Neural progenitor cell (in vitro differentiated cells): ENCODE data around the gene MICAL2. TPM values are rescaled to one million over a fixed set of nuclear protein-coding genes. Genes with fewer than 3 reads are reported as not detected.

ENCODE experiments used
- DNase-seq: peaks from one replicate; pipeline ENCODE4 v3.0.0-alpha.2; 2016; ENCODE audit warnings: low spot score
- H2AFZ ChIP-seq: fragments of 200-600 bp; sonication (generic); replicated peaks from 2 replicates; pipeline ENCODE4 v1.6.1; 2016; ENCODE audit warnings: antibody characterized with exemption
- H3F3A ChIP-seq: fragments of 200-600 bp; sonication (generic); 2 replicates; pipeline ENCODE4 v1.6.1; 2016; ENCODE audit warnings: antibody characterized with exemption, low read depth
- H3K27ac ChIP-seq: fragments of 200-600 bp; sonication (generic); 2 replicates; pipeline ENCODE4 v1.5.1; 2016; ENCODE audit warnings: mild to moderate bottlenecking
- H3K27me3 ChIP-seq: fragments of 200-600 bp; sonication (generic); 2 replicates; pipeline ENCODE4 v1.6.1; 2016; ENCODE audit warnings: mild to moderate bottlenecking, moderate library complexity
- H3K36me3 ChIP-seq: fragments of 200-600 bp; sonication (generic); 2 replicates; pipeline ENCODE4 v1.5.1; 2016
- H3K4me1 ChIP-seq: fragments of 200-600 bp; sonication (generic); 2 replicates; pipeline ENCODE4 v1.6.1; 2016; ENCODE audit warnings: mixed run types
- H3K4me2 ChIP-seq: fragments of 200-600 bp; sonication (generic); 2 replicates; pipeline ENCODE4 v1.6.1; 2016
- H3K4me3 ChIP-seq: fragments of 200-600 bp; sonication (generic); 2 replicates; pipeline ENCODE4 v1.5.1; 2016
- H3K79me2 ChIP-seq: fragments of 200-600 bp; sonication (generic); 2 replicates; pipeline ENCODE4 v1.6.1; 2016; ENCODE audit warnings: low read depth
- H3K9ac ChIP-seq: fragments of 200-600 bp; sonication (generic); 2 replicates; pipeline ENCODE4 v1.6.1; 2016
- H3K9me3 ChIP-seq: fragments of 200-600 bp; sonication (generic); 2 replicates; pipeline ENCODE4 v1.5.1; 2016; ENCODE audit warnings: low read depth
- H4K20me1 ChIP-seq: fragments of 200-600 bp; sonication (generic); 2 replicates; pipeline ENCODE4 v1.6.1; 2016; ENCODE audit warnings: low read depth
- H3K27ac Mint-ChIP-seq: 3 replicates; pipeline ENCODE4 v1.8.0; 2021; ENCODE audit warnings: mixed read lengths
- H3K27me3 Mint-ChIP-seq: 2 replicates; pipeline ENCODE4 v1.8.0; 2022; ENCODE audit warnings: low read depth, mild to moderate bottlenecking, inconsistent platforms, moderate library complexity, mixed read lengths; ENCODE audit not compliant: insufficient read depth
- H3K36me3 Mint-ChIP-seq: 3 replicates; pipeline ENCODE4 v1.8.0; 2021; ENCODE audit warnings: mixed read lengths
- H3K4me1 Mint-ChIP-seq: 3 replicates; pipeline ENCODE4 v1.8.0; 2021; ENCODE audit warnings: mixed read lengths
- H3K4me3 Mint-ChIP-seq: 3 replicates; pipeline ENCODE4 v1.8.0; 2021; ENCODE audit warnings: mild to moderate bottlenecking, moderate library complexity, mixed read lengths
- H3K9me3 Mint-ChIP-seq: 3 replicates; pipeline ENCODE4 v1.8.0; 2020; ENCODE audit warnings: mixed read lengths
- EZH2 ChIP-seq: fragments of 200-600 bp; sonication (generic); IDR thresholded peaks from 2 replicates; pipeline ENCODE4 v1.6.1; 2017; ENCODE audit warnings: antibody characterized with exemption, mild to moderate bottlenecking, moderate library complexity
- EZH2phosphoT487 ChIP-seq: fragments of 200-600 bp; sonication (generic); IDR thresholded peaks from 2 replicates; pipeline ENCODE4 v1.6.1; 2017; ENCODE audit warnings: antibody characterized with exemption
- total RNA-seq: library from RNA; depleted of rRNA; stranded (reverse); fragments of >200 nt; gene quantifications from 2 replicates; pipeline ENCODE4 v1.2.3, GENCODE V29; 2015; ENCODE audit warnings: low replicate concordance
- TF ChIP-seq, protein P1 (sequence below): fragments of 200-600 bp; sonication (generic); IDR thresholded peaks from 2 replicates; pipeline ENCODE4 v1.5.1; 2017; ENCODE audit warnings: antibody characterized with exemption, mild to moderate bottlenecking

Gene MICAL2
- total RNA-seq, 1 donor from 2014 or later = 0.60 TPM

DNA sequence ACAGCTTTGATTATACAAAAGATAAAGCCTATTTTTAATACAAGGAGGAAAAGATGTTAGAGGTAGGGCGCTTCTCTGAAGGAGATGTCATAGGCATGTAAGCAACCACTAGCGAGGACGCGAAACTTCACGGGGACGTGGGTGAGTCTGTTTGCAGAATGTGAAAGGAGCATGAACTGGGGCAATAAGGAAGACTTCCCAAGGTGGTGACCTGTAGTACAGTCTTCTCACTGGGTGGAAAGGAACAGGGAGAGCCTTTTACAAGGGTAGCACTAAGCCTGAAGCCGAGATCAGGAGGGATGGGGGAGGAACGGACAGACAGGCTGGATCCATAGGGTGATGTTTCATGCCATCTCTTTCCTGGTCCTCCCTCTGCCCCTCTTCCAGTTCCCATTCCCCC is 10.0 kb upstream of the MICAL2 start:
- no peak overlapping the region for H3K4me2 ChIP-seq
- no peak overlapping the region for H2AFZ ChIP-seq
- no peaks in the 10 kb centered on the region for H3K9me3 ChIP-seq
- H3K4me3 Mint-ChIP-seq = no peak overlapping the region
- no peaks in the 10 kb centered on the region for H3F3A ChIP-seq
- H4K20me1 ChIP-seq = no peaks in the 10 kb centered on the region
- DNase-seq = no peak
- H3K36me3 Mint-ChIP-seq = no peaks in the 10 kb centered on the region
- no peaks in the 10 kb centered on the region for H3K4me1 ChIP-seq
- no peak overlapping the region for H3K27ac ChIP-seq
- no peak overlapping the region for H3K4me3 ChIP-seq
- no peaks in the 10 kb centered on the region for H3K9me3 Mint-ChIP-seq
- H3K27ac Mint-ChIP-seq = no peak overlapping the region
- peaks cover 2% of the 10 kb centered on the region for H3K4me1 Mint-ChIP-seq
- H3K79me2 ChIP-seq = no peaks in the 10 kb centered on the region
- peaks cover 9% of the 10 kb centered on the region for H3K27me3 Mint-ChIP-seq
- no peaks in the 10 kb centered on the region for H3K27me3 ChIP-seq
- TF ChIP-seq EZH2phosphoT487 (no peak), EZH2 (no peak)
- TF ChIP-seq, protein P1, sequence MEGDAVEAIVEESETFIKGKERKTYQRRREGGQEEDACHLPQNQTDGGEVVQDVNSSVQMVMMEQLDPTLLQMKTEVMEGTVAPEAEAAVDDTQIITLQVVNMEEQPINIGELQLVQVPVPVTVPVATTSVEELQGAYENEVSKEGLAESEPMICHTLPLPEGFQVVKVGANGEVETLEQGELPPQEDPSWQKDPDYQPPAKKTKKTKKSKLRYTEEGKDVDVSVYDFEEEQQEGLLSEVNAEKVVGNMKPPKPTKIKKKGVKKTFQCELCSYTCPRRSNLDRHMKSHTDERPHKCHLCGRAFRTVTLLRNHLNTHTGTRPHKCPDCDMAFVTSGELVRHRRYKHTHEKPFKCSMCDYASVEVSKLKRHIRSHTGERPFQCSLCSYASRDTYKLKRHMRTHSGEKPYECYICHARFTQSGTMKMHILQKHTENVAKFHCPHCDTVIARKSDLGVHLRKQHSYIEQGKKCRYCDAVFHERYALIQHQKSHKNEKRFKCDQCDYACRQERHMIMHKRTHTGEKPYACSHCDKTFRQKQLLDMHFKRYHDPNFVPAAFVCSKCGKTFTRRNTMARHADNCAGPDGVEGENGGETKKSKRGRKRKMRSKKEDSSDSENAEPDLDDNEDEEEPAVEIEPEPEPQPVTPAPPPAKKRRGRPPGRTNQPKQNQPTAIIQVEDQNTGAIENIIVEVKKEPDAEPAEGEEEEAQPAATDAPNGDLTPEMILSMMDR = no peak
- no peak overlapping the region for H3K9ac ChIP-seq
- H3K36me3 ChIP-seq = no peaks in the 10 kb centered on the region

DNA sequence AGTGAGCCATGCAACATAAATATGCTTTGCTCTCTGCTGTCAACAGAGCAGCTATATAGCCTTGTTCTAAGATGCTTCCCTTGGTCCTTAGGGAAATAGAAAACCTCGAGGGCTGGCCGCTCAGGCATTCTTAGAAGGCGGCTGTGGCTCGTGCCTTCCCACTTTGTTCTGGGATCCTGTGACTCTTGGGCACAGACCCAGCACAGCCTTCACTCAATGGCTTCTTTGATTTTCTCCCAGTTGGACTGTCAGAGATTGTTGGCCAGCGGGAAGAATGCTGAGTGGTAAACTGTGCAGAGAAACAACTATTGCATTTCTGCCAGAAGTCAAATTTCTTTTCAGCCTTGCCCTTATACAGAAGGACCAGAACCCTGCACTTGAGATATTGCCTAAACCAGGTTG is 9.5 kb upstream of the MICAL2 start:
- Mint-ChIP-seq H3K27ac (no peak overlapping the region), H3K27me3 (peaks cover 12% of the 10 kb centered on the region), H3K9me3 (no peaks in the 10 kb centered on the region), H3K4me1 (peaks cover 2% of the 10 kb centered on the region), H3K4me3 (no peak overlapping the region), H3K36me3 (no peaks in the 10 kb centered on the region)
- Histone ChIP-seq H3K27me3 (no peaks in the 10 kb centered on the region), H3K4me2 (no peak overlapping the region), H3F3A (no peaks in the 10 kb centered on the region), H3K79me2 (no peaks in the 10 kb centered on the region), H3K9ac (no peak overlapping the region), H3K4me1 (no peaks in the 10 kb centered on the region), H2AFZ (no peak overlapping the region), H3K4me3 (no peak overlapping the region), H3K27ac (no peak overlapping the region), H3K9me3 (no peaks in the 10 kb centered on the region), H3K36me3 (no peaks in the 10 kb centered on the region), H4K20me1 (no peaks in the 10 kb centered on the region)
- TF ChIP-seq EZH2phosphoT487 = no peak
- TF ChIP-seq, protein P1 = no peak
- no peak for TF ChIP-seq EZH2
- DNase-seq = no peak

- H3K9me3 ChIP-seq = no peaks in the 10 kb centered on the region
- no peak overlapping the region for H2AFZ ChIP-seq
- H3K79me2 ChIP-seq = no peaks in the 10 kb centered on the region
- TF ChIP-seq, protein P1 = no peak
- TF ChIP-seq EZH2phosphoT487 (no peak), EZH2 (no peak)
- Mint-ChIP-seq H3K27ac (no peak overlapping the region), H3K4me3 (no peak overlapping the region), H3K27me3 (peaks cover 12% of the 10 kb centered on the region), H3K9me3 (no peaks in the 10 kb centered on the region), H3K4me1 (peaks cover 2% of the 10 kb centered on the region), H3K36me3 (no peaks in the 10 kb centered on the region)
- H3K4me2 ChIP-seq = no peak overlapping the region
- H3F3A ChIP-seq = no peaks in the 10 kb centered on the region
- H4K20me1 ChIP-seq = no peaks in the 10 kb centered on the region
- no peaks in the 10 kb centered on the region for H3K4me1 ChIP-seq
- no peak overlapping the region for H3K27ac ChIP-seq
- no peaks in the 10 kb centered on the region for H3K36me3 ChIP-seq
- no peak overlapping the region for H3K9ac ChIP-seq
- no peak for DNase-seq
- H3K4me3 ChIP-seq = no peak overlapping the region
- no peaks in the 10 kb centered on the region for H3K27me3 ChIP-seq
These were observed 9.1 kb upstream of the MICAL2 start for GRCh38 chr11:12101318-12101717.
